ENCODE measurements around the gene DOP1B. TPM values are rescaled to one million over a fixed set of nuclear protein-coding genes. Genes with fewer than 3 reads are reported as not detected.

Gene DOP1B
- total RNA-seq, 2 donors from 2014 or later = 7.8 to 8.0 TPM

- Histone ChIP-seq H3K4me3 (ENCODE audit: low read length) (no peak overlapping the region), H3K4me1 (ENCODE audit: control insufficient read depth, insufficient read depth, low read length) (no peaks in the 10 kb centered on the region), H3K27ac (ENCODE audit: low read depth, low read length) (no peak overlapping the region), H3K27me3 (ENCODE audit: control insufficient read depth, insufficient read depth, low read length, poor library complexity, severe bottlenecking) (no peaks in the 10 kb centered on the region), H3K9ac (ENCODE audit: extremely low read depth, low read length, poor library complexity, severe bottlenecking) (no peak overlapping the region), H3K9me3 (ENCODE audit: control insufficient read depth, low read length) (no peaks in the 10 kb centered on the region), H3K36me3 (ENCODE audit: control insufficient read depth, insufficient read depth, low read length) (no peaks in the 10 kb centered on the region)
- Mint-ChIP-seq H3K27me3 (ENCODE audit: insufficient read depth) (no peaks in the 10 kb centered on the region), H3K4me3 (no peak overlapping the region), H3K36me3 (ENCODE audit: low read depth) (peaks cover 10% of the 10 kb centered on the region), H3K27ac (no peak overlapping the region), H3K9me3 (no peaks in the 10 kb centered on the region), H3K4me1 (peaks cover 13% of the 10 kb centered on the region)
- peak; percentile 61 for DNase-seq
- WGBS, 2 experiments (ENCODE audit: insufficient coverage in 1 of 2, insufficient read length in 1 of 2) = 90 to 91% methylated on average over 5 to 7 of the region's 7 CpGs
- TF ChIP-seq CTCF (conservative IDR thresholded peaks at IDR 0.05) = no peak
Observed at GRCh38 chr21:36166705-36167104, 10.1 kb downstream of the DOP1B start.

- Histone ChIP-seq H3K27me3 (ENCODE audit: control insufficient read depth, insufficient read depth, low read length, poor library complexity, severe bottlenecking) (no peaks in the 10 kb centered on the region), H3K4me1 (ENCODE audit: control insufficient read depth, insufficient read depth, low read length) (no peaks in the 10 kb centered on the region), H3K4me3 (ENCODE audit: low read length) (no peak overlapping the region), H3K36me3 (ENCODE audit: control insufficient read depth, insufficient read depth, low read length) (no peaks in the 10 kb centered on the region), H3K27ac (ENCODE audit: low read depth, low read length) (no peak overlapping the region), H3K9me3 (ENCODE audit: control insufficient read depth, low read length) (no peaks in the 10 kb centered on the region), H3K9ac (ENCODE audit: extremely low read depth, low read length, poor library complexity, severe bottlenecking) (no peak overlapping the region)
- Mint-ChIP-seq H3K4me3 (no peak overlapping the region), H3K36me3 (ENCODE audit: low read depth) (peaks cover 10% of the 10 kb centered on the region), H3K27ac (no peak overlapping the region), H3K9me3 (no peaks in the 10 kb centered on the region), H3K4me1 (peaks cover 15% of the 10 kb centered on the region), H3K27me3 (ENCODE audit: insufficient read depth) (no peaks in the 10 kb centered on the region)
- WGBS, 2 experiments (ENCODE audit: insufficient coverage in 1 of 2, insufficient read length in 1 of 2) = 94 to 100% methylated on average over 1 to 4 of the region's 4 CpGs
- TF ChIP-seq CTCF (conservative IDR thresholded peaks at IDR 0.05) = no peak
- no peak for DNase-seq
Observed at GRCh38 chr21:36167541-36167940, 10.9 kb downstream of the DOP1B start.

GRCh38 chr21:36169470-36170128 is 13.0 kb downstream of the DOP1B start:
- Histone ChIP-seq H3K27me3 (ENCODE audit: control insufficient read depth, insufficient read depth, low read length, poor library complexity, severe bottlenecking) (no peaks in the 10 kb centered on the region), H3K4me1 (ENCODE audit: control insufficient read depth, insufficient read depth, low read length) (no peaks in the 10 kb centered on the region), H3K4me3 (ENCODE audit: low read length) (no peak overlapping the region), H3K9me3 (ENCODE audit: control insufficient read depth, low read length) (no peaks in the 10 kb centered on the region), H3K9ac (ENCODE audit: extremely low read depth, low read length, poor library complexity, severe bottlenecking) (no peak overlapping the region), H3K27ac (ENCODE audit: low read depth, low read length) (no peak overlapping the region), H3K36me3 (ENCODE audit: control insufficient read depth, insufficient read depth, low read length) (no peaks in the 10 kb centered on the region)
- Mint-ChIP-seq H3K4me3 (no peak overlapping the region), H3K9me3 (no peaks in the 10 kb centered on the region), H3K27me3 (ENCODE audit: insufficient read depth) (no peaks in the 10 kb centered on the region), H3K36me3 (ENCODE audit: low read depth) (peaks cover 10% of the 10 kb centered on the region), H3K27ac (no peak overlapping the region), H3K4me1 (peaks cover 12% of the 10 kb centered on the region)
- peak; percentile 63 for TF ChIP-seq CTCF (conservative IDR thresholded peaks at IDR 0.05)
- WGBS, 2 experiments (ENCODE audit: insufficient coverage in 1 of 2, insufficient read length in 1 of 2) = 93 to 94% methylated on average over 15 to 19 of the region's 19 CpGs
- peak; percentile 68 for DNase-seq

All from endodermal cell (in vitro differentiated cells).